Measurements from ENCODE around the gene RNU6-7.

The RNU6-7 gene

DNA sequence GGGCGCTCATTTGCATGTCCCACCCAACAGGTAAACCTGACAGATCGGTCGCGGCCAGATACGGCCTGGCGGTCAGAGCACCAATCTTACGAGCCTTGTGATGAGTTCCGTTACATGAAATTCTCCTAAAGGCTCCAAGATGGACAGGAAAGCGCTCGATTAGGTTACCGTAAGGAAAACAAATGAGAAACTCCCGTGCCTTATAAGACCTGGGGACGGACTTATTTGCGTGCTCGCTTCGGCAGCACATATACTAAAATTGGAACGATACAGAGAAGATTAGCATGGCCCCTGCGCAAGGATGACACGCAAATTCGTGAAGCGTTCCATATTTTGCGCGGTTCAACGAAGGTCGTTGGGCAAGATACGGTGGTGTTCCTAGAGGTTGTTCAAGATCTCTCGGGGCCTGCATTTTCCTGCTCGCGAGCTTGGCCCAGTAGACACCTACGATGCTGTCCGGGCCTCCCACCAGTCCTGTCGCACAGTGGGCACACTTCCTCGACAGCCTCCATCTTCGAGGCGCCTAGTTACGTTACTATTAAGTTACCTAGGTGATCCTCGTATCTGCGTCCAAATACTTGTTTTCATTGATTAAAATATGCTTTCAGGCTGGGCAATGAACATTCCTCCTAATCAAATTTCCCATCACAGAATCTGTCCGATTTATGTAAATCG, at the start of gene RNU6-7:
Gene RNU6-7, plus strand, starts transcription at position 230 of the 675 bp plus-strand sequence.
- Histone ChIP-seq H4K20me1 (ENCODE audit: insufficient read depth, low read length) (no peaks in the 10 kb centered on the region), H3K4me3 (ENCODE audit: low read length) (peak within 1 kb of the TSS; percentile 66), H3K27me3 (replicated peaks; ENCODE audit: insufficient read depth, low read length) (no peaks in the 10 kb centered on the region), H3K79me2 (ENCODE audit: low read length) (no peaks in the 10 kb centered on the region), H3K9me2 (replicated peaks; ENCODE audit: insufficient read depth, low read length) (no peaks in the 10 kb centered on the region), H3K9me3 (replicated peaks; ENCODE audit: insufficient read depth, low read length) (no peaks in the 10 kb centered on the region), H3K4me1 (ENCODE audit: low read length) (peaks cover 38% of the 10 kb centered on the region), H3K4me2 (ENCODE audit: low read depth, low read length) (peak within 1 kb of the TSS; percentile 94), H3K27ac (ENCODE audit: low read length) (peak within 1 kb of the TSS; percentile 88), H3F3A (ENCODE audit: insufficient read depth, low read length) (peaks cover 35% of the 10 kb centered on the region), H3K9ac (ENCODE audit: low read length) (peak within 1 kb of the TSS; percentile 67), H2AFZ (ENCODE audit: low read length) (peak within 1 kb of the TSS; percentile 74), H3K36me3 (replicated peaks; ENCODE audit: insufficient read depth, low read length) (no peaks in the 10 kb centered on the region)
- TF ChIP-seq EZH2phosphoT487 (IDR thresholded peaks at IDR 0.05; ENCODE audit: low read length) (no peak), EZH2 (optimal IDR thresholded peaks at IDR 0.05; ENCODE audit: low read depth, low read length) (no peak)
- TF ChIP-seq, protein P1, sequence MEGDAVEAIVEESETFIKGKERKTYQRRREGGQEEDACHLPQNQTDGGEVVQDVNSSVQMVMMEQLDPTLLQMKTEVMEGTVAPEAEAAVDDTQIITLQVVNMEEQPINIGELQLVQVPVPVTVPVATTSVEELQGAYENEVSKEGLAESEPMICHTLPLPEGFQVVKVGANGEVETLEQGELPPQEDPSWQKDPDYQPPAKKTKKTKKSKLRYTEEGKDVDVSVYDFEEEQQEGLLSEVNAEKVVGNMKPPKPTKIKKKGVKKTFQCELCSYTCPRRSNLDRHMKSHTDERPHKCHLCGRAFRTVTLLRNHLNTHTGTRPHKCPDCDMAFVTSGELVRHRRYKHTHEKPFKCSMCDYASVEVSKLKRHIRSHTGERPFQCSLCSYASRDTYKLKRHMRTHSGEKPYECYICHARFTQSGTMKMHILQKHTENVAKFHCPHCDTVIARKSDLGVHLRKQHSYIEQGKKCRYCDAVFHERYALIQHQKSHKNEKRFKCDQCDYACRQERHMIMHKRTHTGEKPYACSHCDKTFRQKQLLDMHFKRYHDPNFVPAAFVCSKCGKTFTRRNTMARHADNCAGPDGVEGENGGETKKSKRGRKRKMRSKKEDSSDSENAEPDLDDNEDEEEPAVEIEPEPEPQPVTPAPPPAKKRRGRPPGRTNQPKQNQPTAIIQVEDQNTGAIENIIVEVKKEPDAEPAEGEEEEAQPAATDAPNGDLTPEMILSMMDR (IDR thresholded peaks at IDR 0.05; ENCODE audit: low read length): no peak
- DNase-seq: no peak

DNA sequence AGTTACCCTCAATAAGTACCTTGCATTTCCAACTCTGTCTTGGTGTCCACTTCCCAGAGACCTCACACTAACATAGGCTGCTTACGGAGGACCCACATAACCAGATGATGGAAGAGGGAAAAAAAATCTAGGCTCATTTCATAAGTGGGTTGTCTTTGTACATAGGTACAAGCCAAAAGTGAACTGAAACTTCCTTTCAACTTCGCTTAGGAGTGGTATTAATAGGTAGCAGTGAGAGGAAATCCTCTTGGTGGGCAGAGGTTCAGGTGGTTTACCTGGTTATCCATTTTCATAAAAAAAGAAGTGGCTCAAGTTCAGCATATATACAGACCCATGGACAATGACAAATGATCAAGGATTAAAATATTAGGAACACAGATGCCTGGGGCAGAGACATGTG, 35.8 kb upstream of the RNU6-7 start:
- peak overlapping the region; percentile 41; the same call in 1 of the 2 replicates for H3K4me2 ChIP-seq (ENCODE audit: low read depth, low read length)

DNA sequence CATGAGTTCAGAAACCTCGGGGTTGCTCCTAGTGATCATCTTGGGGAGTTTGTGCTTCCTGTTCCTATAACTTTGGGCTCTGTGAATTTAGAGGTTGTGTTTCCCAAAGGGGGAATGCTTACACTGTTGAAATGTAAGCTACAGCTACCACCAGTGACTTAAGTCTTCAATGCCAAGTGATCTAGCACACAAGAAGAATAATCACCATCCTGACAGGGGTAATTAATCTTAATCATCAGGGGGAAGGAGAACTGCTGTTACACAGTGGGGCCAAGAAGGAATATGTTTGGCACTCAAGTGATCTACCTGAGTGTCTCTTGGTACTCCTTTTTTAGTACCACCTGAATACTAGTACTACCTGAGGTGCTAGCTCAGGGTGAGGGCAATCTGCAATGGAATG, 34.9 kb upstream of the RNU6-7 start:
- TF ChIP-seq, protein P1 (IDR thresholded peaks at IDR 0.05; ENCODE audit: low read length): no peak
- TF ChIP-seq EZH2 (optimal IDR thresholded peaks at IDR 0.05; ENCODE audit: low read depth, low read length): no peak
- TF ChIP-seq EZH2phosphoT487 (IDR thresholded peaks at IDR 0.05; ENCODE audit: low read length): no peak
- H3F3A ChIP-seq (ENCODE audit: insufficient read depth, low read length): no peaks in the 10 kb centered on the region

More for the DNA sequence above, 35.8 kb upstream of the RNU6-7 start:
- Histone ChIP-seq H3K79me2 (ENCODE audit: low read length) (no peaks in the 10 kb centered on the region), H3K27me3 (replicated peaks; ENCODE audit: insufficient read depth, low read length) (no peaks in the 10 kb centered on the region), H3K36me3 (replicated peaks; ENCODE audit: insufficient read depth, low read length) (no peaks in the 10 kb centered on the region), H3K9me2 (replicated peaks; ENCODE audit: insufficient read depth, low read length) (no peaks in the 10 kb centered on the region), H3K9ac (ENCODE audit: low read length) (no peak overlapping the region), H2AFZ (ENCODE audit: low read length) (no peak overlapping the region), H3K4me1 (ENCODE audit: low read length) (peaks cover 11% of the 10 kb centered on the region), H3K4me3 (ENCODE audit: low read length) (no peak overlapping the region), H3F3A (ENCODE audit: insufficient read depth, low read length) (no peaks in the 10 kb centered on the region), H3K9me3 (replicated peaks; ENCODE audit: insufficient read depth, low read length) (no peaks in the 10 kb centered on the region), H4K20me1 (ENCODE audit: insufficient read depth, low read length) (no peaks in the 10 kb centered on the region), H3K27ac (ENCODE audit: low read length) (no peak overlapping the region)
- TF ChIP-seq, protein P1 (IDR thresholded peaks at IDR 0.05; ENCODE audit: low read length): no peak
- TF ChIP-seq EZH2phosphoT487 (IDR thresholded peaks at IDR 0.05; ENCODE audit: low read length): no peak
- TF ChIP-seq EZH2 (optimal IDR thresholded peaks at IDR 0.05; ENCODE audit: low read depth, low read length): no peak
- DNase-seq: peak; percentile 29

More for the DNA sequence above, 34.9 kb upstream of the RNU6-7 start:
- DNase-seq: no peak
- H3K27me3 ChIP-seq (replicated peaks; ENCODE audit: insufficient read depth, low read length): no peaks in the 10 kb centered on the region
- H3K36me3 ChIP-seq (replicated peaks; ENCODE audit: insufficient read depth, low read length): no peaks in the 10 kb centered on the region
- H3K79me2 ChIP-seq (ENCODE audit: low read length): no peaks in the 10 kb centered on the region
- H3K9me2 ChIP-seq (replicated peaks; ENCODE audit: insufficient read depth, low read length): no peaks in the 10 kb centered on the region
- H3K9me3 ChIP-seq (replicated peaks; ENCODE audit: insufficient read depth, low read length): no peaks in the 10 kb centered on the region
- no peak overlapping the region for H3K4me2 ChIP-seq (ENCODE audit: low read depth, low read length)
- H3K4me1 ChIP-seq (ENCODE audit: low read length): peaks cover 11% of the 10 kb centered on the region
- no peak overlapping the region for H3K27ac ChIP-seq (ENCODE audit: low read length)
- no peak overlapping the region for H3K9ac ChIP-seq (ENCODE audit: low read length)
- H2AFZ ChIP-seq (ENCODE audit: low read length): no peak overlapping the region
- no peak overlapping the region for H3K4me3 ChIP-seq (ENCODE audit: low read length)
- no peaks in the 10 kb centered on the region for H4K20me1 ChIP-seq (ENCODE audit: insufficient read depth, low read length)
